HEK293T (cell line): ENCODE results near the gene PALLD.

Experiments
- CTCF ChIA-PET: fragments of 350-600 bp; formaldehyde crosslinking; extraction: SDS; loops from one replicate; lab custom pipeline; 2021; ENCODE audit warnings: antibody characterized with exemption, inconsistent platforms; lab: Yijun Ruan, JAX
- POLR2A ChIA-PET: fragments of 350-600 bp; formaldehyde crosslinking; extraction: SDS; loops from one replicate; lab custom pipeline; 2020; ENCODE audit warnings: antibody characterized with exemption, inconsistent platforms; lab: Yijun Ruan, JAX
- DNase-seq: peaks from one replicate; pipeline ENCODE4 v3.0.0; 2012; ENCODE audit warnings: mixed read lengths; ENCODE audit errors: extremely low spot score
- ARNT ChIP-seq: fragments of 450-650 bp; IDR thresholded peaks from 2 replicates; pipeline ENCODE4 v1.6.1; 2017; ENCODE audit warnings: mild to moderate bottlenecking
- BHLHE40 ChIP-seq: fragments of 450-650 bp; IDR thresholded peaks from 2 replicates; pipeline ENCODE4 v1.6.1; 2016; ENCODE audit warnings: mild to moderate bottlenecking, moderate library complexity, borderline replicate concordance
- CTBP1 ChIP-seq: fragments of 450-650 bp; IDR thresholded peaks from 2 replicates; pipeline ENCODE4 v1.6.1; 2016; ENCODE audit warnings: borderline replicate concordance
- ELF4 ChIP-seq: fragments of 450-650 bp; IDR thresholded peaks from 2 replicates; pipeline ENCODE4 v1.6.1; 2017; ENCODE audit warnings: antibody characterized with exemption
- FOXA1 ChIP-seq: fragments of 450-650 bp; IDR thresholded peaks from 2 replicates; pipeline ENCODE4 v1.6.1; 2016; ENCODE audit warnings: mild to moderate bottlenecking
- FOXK2 ChIP-seq: fragments of 450-650 bp; IDR thresholded peaks from 2 replicates; pipeline ENCODE4 v1.6.1; 2016; ENCODE audit warnings: mild to moderate bottlenecking
- FOXM1 ChIP-seq: fragments of 450-650 bp; IDR thresholded peaks from 2 replicates; pipeline ENCODE4 v1.6.1; 2017; ENCODE audit warnings: mild to moderate bottlenecking, borderline replicate concordance
- HDGF ChIP-seq: fragments of 450-650 bp; IDR thresholded peaks from 2 replicates; pipeline ENCODE4 v1.6.1; 2017; ENCODE audit warnings: antibody characterized with exemption, borderline replicate concordance
- L3MBTL2 ChIP-seq: fragments of 450-650 bp; conservative IDR thresholded peaks from 2 replicates; pipeline ENCODE4 v1.6.1; 2016; ENCODE audit warnings: mild to moderate bottlenecking
- LEF1 ChIP-seq: fragments of 450-650 bp; IDR thresholded peaks from 2 replicates; pipeline ENCODE4 v1.6.1; 2017; ENCODE audit warnings: mild to moderate bottlenecking, borderline replicate concordance
- NFRKB ChIP-seq: fragments of 450-650 bp; IDR thresholded peaks from 2 replicates; pipeline ENCODE4 v1.6.1; 2016; ENCODE audit warnings: mild to moderate bottlenecking, moderate library complexity
- SP1 ChIP-seq: fragments of 450-650 bp; IDR thresholded peaks from 2 replicates; pipeline ENCODE4 v1.6.1; 2017
- SUZ12 ChIP-seq: fragments of 450-650 bp; IDR thresholded peaks from 2 replicates; pipeline ENCODE4 v1.6.1; 2016; ENCODE audit warnings: mild to moderate bottlenecking
- TARDBP ChIP-seq: fragments of 450-650 bp; IDR thresholded peaks from 2 replicates; pipeline ENCODE4 v1.6.1; 2016
- ZNF384 ChIP-seq: fragments of 450-650 bp; IDR thresholded peaks from 2 replicates; pipeline ENCODE4 v1.6.1; 2016
- TF ChIP-seq, protein P1 (sequence below): fragments of 450-650 bp; IDR thresholded peaks from 2 replicates; pipeline ENCODE4 v1.6.1; 2016

PALLD gene

DNA sequence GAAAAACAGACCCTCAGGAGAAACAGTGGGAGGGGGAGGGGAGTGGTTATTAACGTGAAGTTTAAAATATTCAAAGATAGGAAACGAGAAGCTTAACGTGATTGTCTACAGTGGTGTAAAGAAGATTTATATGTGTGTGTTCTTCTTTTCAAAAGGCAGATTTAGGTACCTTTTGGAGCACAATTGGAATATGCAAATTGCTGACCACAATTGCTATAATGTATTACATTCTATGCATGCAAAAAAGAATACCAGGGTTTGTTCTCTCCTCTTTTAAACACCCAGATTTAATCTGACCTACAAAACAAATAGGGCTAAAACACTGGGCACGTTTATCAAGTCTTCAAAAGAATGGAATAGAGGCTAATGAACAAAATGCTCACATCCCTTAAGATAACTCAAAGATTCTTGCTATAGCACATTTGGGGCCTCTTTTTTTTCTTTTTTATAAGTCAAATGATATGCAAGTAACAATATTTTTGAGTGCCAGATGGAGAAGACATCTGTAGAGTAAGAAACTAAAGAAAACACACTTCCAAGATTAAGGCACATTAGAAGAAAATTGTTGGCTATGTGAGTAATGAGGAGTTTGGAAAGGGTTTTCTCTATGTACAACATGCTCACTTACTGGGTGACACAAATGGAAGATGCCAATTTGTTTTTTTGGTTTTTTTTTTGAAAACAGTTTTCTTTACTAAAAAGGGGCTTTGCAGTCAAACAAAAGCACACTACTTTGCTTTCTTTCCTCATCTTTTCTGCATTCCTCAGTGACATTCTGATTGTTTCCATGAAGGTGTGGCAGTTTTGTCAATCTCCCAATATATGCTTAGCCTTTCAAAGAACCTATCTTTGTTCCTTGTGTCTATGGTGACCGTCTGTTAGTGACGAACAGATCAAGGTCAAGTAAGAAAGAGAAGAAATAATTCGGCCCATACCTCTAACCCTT lies 240.3 kb downstream of the PALLD start:
- TF ChIP-seq SP1 (no peak), ELF4 (no peak), FOXA1 (no peak), BHLHE40 (no peak), FOXM1 (no peak), NFRKB (no peak), TARDBP (no peak)
- no peak for DNase-seq
- ChIA-PET POLR2A (no interaction called here), CTCF (no interaction called here)

DNA sequence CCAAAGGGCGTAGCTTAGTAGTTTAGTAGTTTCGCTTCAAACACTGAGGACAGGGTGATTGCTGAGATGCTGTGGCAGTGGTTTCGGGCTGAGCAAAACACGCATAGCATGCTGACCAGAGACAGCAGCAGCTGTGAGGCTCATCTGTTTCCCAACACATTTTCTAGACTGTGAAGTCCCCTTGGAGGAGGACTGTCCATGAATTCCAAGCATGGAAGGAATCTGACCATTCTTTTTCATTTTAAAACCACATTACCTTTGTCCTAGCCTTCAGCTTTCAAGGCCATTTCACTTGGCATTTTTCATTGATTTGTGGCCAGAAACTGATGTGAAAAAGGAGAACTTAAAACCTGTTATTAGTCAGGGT lies 240.9 kb downstream of the PALLD start:
- no peak for DNase-seq

DNA sequence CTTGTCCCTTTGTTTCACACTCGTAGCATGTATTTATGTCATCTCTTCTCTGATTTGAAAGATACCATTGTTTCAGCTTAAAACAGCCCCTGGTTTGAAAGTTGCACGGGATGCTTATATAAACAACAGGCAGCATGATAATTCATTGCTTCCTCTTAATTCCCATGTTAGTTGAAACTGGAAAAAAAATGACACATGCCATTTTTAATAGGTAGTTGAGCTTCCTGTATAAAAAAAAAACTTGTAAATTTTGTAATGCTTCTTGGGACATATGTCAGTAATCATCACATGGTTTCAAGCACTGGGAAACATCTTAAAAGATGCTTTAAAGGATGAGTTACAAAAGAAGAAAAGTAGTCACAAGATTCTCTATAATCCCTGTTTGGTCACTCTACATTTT lies 243.0 kb downstream of the PALLD start:
- POLR2A ChIA-PET, result no interaction called here

More for the DNA sequence above, 240.9 kb downstream of the PALLD start:
- ChIA-PET POLR2A (no interaction called here), CTCF (no interaction called here)
- TF ChIP-seq SUZ12 (no peak), BHLHE40 (no peak), L3MBTL2 (no peak), LEF1 (no peak), SP1 (no peak), FOXK2 (no peak), HDGF (no peak), ZNF384 (no peak), TARDBP (no peak), NFRKB (no peak), ARNT (no peak), FOXA1 (no peak)

DNA sequence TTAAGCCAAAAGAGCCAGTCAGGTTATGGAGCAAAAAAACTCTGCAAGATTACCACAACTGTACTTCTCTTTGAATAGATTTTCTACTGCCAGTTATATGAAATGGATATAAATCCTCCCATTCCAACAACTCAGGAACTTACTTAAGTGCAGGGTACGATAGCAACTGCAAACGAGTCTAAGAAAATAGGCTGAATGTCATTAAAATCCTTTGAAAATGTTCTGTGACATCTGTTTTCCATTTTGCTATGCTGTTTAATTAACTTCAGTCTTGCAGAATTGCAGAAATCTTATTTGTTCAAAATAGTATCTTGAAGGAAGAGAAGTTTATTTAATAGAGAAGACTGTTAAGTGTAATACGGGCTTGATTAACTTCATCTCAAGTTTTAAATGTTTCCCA lies 243.8 kb downstream of the PALLD start:
- ChIA-PET POLR2A (no interaction called here), CTCF (no interaction called here)

More for the DNA sequence above, 243.0 kb downstream of the PALLD start:
- TF ChIP-seq BHLHE40 (no peak), FOXA1 (no peak), ZNF384 (no peak), HDGF (no peak), TARDBP (no peak), NFRKB (no peak), LEF1 (no peak), SP1 (no peak), SUZ12 (no peak), FOXM1 (no peak), CTBP1 (no peak), ELF4 (no peak), ARNT (no peak), L3MBTL2 (no peak), FOXK2 (no peak)
- TF ChIP-seq, protein P1, sequence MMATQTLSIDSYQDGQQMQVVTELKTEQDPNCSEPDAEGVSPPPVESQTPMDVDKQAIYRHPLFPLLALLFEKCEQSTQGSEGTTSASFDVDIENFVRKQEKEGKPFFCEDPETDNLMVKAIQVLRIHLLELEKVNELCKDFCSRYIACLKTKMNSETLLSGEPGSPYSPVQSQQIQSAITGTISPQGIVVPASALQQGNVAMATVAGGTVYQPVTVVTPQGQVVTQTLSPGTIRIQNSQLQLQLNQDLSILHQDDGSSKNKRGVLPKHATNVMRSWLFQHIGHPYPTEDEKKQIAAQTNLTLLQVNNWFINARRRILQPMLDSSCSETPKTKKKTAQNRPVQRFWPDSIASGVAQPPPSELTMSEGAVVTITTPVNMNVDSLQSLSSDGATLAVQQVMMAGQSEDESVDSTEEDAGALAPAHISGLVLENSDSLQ, result no peak
- CTCF ChIA-PET, result no interaction called here
- DNase-seq, result no peak

DNA sequence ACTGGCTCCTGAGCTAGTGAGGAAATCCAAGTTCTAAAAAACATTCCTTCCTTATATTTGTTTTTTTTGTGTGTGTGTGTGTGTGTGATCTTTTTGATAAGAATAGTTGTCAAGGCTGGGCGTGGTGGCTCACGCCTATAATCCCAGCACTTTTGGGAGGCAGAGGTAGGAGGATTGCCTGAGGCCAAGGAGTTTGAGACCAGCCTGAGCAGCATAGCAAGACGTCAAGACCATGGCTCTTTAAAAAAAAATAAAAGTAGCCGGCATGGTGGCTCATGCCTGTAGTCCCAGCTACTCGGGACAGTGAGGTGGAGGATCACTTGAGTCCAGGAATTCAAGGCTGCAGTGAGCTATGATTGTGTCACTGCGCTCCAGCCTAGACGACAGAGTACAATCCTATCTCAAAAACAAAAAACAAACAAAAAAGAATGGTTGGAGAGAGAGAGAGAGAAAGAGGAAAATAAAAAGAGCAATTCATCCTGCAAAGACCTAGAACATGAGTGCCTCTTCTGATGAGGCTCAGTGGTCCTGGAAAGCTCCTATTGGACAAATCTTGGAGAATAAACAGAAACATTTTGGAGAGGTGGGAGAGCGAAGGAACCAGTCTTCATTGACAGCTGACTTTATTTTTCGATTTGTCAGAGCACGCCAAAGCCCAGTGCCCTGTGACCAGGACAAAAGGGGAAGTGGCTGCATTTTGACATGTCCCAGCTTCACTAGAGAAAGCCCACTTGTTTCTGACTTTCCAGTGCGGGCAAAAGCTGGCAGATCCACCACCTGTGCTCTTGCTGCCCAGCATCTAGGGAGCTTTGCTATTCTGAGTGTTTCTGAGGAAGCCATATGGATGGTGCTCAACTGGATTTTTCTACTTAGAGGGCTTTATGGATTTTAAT lies 244.7 kb downstream of the PALLD start:
- TF ChIP-seq BHLHE40 (no peak), SUZ12 (no peak), L3MBTL2 (no peak), ZNF384 (no peak), HDGF (no peak), ELF4 (no peak), SP1 (no peak), TARDBP (no peak), NFRKB (no peak), ARNT (no peak), FOXK2 (no peak), LEF1 (no peak)
- TF ChIP-seq, protein P1, result no peak
- DNase-seq, result no peak
- CTCF ChIA-PET, result no interaction called here
- POLR2A ChIA-PET, result no interaction called here

More for the DNA sequence above, 243.8 kb downstream of the PALLD start:
- DNase-seq, result no peak
- TF ChIP-seq ELF4, result no peak
- no peak for TF ChIP-seq CTBP1
- no peak for TF ChIP-seq FOXK2
- TF ChIP-seq ARNT, result no peak
- no peak for TF ChIP-seq SUZ12

DNA sequence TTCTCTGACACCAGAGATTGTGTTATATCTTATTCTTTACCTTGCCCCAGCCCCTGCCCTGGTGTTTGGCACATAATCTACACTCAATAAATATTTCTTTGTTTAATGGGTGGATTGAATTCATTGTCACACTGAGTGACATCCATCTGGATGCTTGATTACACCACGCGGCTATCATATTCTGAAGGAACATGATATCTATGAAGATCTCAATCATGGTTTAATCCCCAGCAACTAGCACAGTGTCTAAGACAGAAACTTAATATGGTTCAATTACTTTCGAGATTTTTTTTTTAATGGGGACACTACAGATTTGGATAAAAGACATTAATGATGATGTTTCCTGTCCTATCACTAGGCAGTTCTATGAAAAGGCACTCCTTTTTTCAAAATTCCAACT lies 246.3 kb downstream of the PALLD start:
- DNase-seq, result no peak
- no peak for TF ChIP-seq NFRKB
- TF ChIP-seq ELF4, result no peak
- TF ChIP-seq FOXK2, result no peak
- no peak for TF ChIP-seq LEF1
- TF ChIP-seq L3MBTL2, result no peak
- no peak for TF ChIP-seq SUZ12
- TF ChIP-seq BHLHE40, result no peak
- TF ChIP-seq TARDBP, result no peak
- no peak for TF ChIP-seq FOXM1
- no peak for TF ChIP-seq CTBP1
- ChIA-PET CTCF (interaction anchor here (0.6 kb wide), 2 partner anchors 11 to 369 kb away, joined by 3 read pairs; no protein-coding TSS in a partner anchor), POLR2A (no interaction called here)
